ENCODE results near the gene NPM3.

NPM3 gene

GRCh38 chr10:101749047-101750016 is 33.9 kb downstream of the NPM3 start:
- no peak for DNase-seq

- no peak for DNase-seq
Observed at GRCh38 chr10:101748496-101748895, 34.8 kb downstream of the NPM3 start.

- no peak for DNase-seq
Observed at GRCh38 chr10:101745074-101745696, 38.1 kb downstream of the NPM3 start.

- DNase-seq: no peak
Observed at GRCh38 chr10:101744267-101744666, 39.0 kb downstream of the NPM3 start.

GRCh38 chr10:101741938-101742337 is 41.3 kb downstream of the NPM3 start:
- no peak for DNase-seq

- no peak for DNase-seq
Observed at GRCh38 chr10:101736666-101737065, 46.6 kb downstream of the NPM3 start.

- no peak for DNase-seq
Observed at GRCh38 chr10:101732096-101732495, 51.1 kb downstream of the NPM3 start.
